ENCODE measurements around the gene PIP4K2A.

DNA sequence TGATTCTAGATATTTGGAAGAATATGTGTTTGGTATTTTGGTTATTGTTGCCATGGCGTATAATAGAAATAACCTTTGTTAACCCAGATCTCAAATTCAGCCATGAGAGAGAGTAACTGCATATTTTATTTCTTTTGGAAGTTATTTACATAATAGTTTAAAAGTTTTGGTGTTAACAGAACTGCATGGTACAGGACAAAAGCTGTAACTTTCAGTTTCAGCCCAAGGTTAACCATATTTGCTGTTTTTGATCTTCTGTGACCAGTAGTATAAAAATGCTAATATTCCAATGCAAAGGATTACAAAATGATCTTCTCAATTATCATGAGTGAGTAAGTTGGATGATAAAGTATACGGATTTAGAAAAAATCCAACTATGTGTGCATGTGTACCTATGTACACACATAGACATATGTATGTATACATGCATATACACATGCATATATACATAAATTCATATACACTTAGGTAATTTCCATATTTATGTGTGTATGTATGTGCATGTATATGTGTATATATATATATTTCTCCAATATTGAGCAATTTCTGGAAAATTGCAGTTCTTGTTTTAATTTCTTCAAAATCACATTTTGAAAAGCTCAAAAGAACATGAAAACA is 38.0 kb upstream of the PIP4K2A start:
- no peak for TF ChIP-seq GPBP1L1 (CRISPR knock-in tag; IDR thresholded peaks at IDR 0.05)
- TF ChIP-seq, protein P1, sequence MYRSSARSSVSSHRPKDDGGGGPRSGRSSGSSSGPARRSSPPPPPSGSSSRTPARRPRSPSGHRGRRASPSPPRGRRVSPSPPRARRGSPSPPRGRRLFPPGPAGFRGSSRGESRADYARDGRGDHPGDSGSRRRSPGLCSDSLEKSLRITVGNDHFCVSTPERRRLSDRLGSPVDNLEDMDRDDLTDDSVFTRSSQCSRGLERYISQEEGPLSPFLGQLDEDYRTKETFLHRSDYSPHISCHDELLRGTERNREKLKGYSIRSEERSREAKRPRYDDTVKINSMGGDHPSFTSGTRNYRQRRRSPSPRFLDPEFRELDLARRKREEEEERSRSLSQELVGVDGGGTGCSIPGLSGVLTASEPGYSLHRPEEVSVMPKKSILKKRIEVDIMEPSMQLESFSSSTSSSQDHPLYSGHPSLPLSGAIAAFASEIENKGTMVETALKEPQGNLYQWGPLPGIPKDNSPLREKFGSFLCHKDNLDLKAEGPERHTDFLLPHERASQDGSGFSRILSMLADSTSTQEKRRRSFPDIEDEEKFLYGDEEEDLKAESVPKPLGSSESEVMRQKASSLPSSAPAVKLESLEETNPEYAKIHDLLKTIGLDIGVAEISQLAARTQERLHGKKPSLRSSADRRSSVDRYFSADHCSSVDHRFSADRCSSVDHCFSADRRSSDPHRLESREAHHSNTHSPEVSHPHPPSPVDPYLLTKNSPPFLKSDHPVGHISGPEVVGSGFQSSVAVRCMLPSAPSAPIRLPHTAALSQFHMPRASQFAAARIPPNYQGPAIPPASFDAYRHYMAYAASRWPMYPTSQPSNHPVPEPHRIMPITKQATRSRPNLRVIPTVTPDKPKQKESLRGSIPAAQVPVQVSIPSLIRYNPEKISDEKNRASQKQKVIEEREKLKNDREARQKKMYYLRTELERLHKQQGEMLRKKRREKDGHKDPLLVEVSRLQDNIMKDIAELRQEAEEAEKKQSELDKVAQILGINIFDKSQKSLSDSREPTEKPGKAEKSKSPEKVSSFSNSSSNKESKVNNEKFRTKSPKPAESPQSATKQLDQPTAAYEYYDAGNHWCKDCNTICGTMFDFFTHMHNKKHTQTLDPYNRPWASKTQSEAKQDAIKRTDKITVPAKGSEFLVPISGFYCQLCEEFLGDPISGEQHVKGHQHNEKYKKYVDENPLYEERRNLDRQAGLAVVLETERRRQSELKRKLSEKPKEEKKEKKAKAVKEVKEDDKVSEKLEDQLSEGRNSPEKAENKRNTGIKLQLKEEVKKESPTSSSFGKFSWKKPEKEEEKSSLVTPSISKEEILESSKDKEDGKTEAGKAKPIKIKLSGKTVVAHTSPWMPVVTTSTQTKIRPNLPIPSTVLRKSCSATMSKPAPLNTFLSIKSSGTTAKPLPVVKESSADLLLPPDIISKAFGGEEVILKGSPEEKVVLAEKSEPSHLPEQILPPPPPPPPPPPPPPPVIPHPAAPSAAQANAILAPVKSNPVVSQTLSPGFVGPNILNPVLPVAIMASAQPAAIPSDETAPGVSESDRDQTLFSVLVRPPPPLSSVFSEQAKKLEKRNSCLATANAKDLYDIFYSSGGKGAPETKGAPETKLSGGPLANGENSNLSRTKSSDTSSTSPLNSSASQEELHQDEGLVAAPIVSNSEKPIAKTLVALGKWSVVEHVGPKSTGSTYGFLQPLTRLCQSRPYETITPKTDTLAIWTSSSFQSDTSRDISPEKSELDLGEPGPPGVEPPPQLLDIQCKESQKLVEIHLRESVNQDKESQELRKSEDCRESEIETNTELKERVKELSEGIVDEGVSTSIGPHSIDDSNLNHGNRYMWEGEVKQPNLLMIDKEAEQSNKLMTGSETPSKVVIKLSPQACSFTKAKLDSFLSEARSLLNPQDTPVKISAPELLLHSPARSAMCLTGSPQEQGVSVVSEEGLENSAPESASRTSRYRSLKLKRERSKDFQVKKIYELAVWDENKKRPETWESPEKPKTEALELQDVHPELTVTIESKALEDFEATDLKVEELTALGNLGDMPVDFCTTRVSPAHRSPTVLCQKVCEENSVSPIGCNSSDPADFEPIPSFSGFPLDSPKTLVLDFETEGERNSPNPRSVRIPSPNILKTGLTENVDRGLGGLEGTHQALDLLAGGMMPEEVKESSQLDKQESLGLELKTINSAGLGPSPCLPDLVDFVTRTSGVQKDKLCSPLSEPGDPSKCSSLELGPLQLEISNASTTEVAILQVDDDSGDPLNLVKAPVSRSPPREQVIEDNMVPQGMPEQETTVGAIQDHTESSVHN (CRISPR knock-in tag; IDR thresholded peaks at IDR 0.05), result no peak
- TF ChIP-seq, protein P2, sequence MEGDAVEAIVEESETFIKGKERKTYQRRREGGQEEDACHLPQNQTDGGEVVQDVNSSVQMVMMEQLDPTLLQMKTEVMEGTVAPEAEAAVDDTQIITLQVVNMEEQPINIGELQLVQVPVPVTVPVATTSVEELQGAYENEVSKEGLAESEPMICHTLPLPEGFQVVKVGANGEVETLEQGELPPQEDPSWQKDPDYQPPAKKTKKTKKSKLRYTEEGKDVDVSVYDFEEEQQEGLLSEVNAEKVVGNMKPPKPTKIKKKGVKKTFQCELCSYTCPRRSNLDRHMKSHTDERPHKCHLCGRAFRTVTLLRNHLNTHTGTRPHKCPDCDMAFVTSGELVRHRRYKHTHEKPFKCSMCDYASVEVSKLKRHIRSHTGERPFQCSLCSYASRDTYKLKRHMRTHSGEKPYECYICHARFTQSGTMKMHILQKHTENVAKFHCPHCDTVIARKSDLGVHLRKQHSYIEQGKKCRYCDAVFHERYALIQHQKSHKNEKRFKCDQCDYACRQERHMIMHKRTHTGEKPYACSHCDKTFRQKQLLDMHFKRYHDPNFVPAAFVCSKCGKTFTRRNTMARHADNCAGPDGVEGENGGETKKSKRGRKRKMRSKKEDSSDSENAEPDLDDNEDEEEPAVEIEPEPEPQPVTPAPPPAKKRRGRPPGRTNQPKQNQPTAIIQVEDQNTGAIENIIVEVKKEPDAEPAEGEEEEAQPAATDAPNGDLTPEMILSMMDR (CRISPR knock-in tag; IDR thresholded peaks at IDR 0.05), result no peak
- TF ChIP-seq, protein P3, sequence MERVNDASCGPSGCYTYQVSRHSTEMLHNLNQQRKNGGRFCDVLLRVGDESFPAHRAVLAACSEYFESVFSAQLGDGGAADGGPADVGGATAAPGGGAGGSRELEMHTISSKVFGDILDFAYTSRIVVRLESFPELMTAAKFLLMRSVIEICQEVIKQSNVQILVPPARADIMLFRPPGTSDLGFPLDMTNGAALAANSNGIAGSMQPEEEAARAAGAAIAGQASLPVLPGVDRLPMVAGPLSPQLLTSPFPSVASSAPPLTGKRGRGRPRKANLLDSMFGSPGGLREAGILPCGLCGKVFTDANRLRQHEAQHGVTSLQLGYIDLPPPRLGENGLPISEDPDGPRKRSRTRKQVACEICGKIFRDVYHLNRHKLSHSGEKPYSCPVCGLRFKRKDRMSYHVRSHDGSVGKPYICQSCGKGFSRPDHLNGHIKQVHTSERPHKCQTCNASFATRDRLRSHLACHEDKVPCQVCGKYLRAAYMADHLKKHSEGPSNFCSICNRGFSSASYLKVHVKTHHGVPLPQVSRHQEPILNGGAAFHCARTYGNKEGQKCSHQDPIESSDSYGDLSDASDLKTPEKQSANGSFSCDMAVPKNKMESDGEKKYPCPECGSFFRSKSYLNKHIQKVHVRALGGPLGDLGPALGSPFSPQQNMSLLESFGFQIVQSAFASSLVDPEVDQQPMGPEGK (CRISPR knock-in tag; IDR thresholded peaks at IDR 0.05), result no peak
- TF ChIP-seq, protein P4, sequence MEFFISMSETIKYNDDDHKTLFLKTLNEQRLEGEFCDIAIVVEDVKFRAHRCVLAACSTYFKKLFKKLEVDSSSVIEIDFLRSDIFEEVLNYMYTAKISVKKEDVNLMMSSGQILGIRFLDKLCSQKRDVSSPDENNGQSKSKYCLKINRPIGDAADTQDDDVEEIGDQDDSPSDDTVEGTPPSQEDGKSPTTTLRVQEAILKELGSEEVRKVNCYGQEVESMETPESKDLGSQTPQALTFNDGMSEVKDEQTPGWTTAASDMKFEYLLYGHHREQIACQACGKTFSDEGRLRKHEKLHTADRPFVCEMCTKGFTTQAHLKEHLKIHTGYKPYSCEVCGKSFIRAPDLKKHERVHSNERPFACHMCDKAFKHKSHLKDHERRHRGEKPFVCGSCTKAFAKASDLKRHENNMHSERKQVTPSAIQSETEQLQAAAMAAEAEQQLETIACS (CRISPR knock-in tag; IDR thresholded peaks at IDR 0.05), result no peak
- TF ChIP-seq TAF1 (CRISPR knock-in tag; IDR thresholded peaks at IDR 0.05), result no peak
- TF ChIP-seq ARNT2 (CRISPR knock-in tag; IDR thresholded peaks at IDR 0.05; ENCODE audit: low read depth), result no peak
